WTC11 (cell line): Measurements from ENCODE around the gene CD22. TPM values are rescaled to one million over a fixed set of nuclear protein-coding genes. Genes with fewer than 3 reads are reported as not detected.

ENCODE experiments used
- ATAC-seq: fragments of 200-7000 bp; cut with Tn5 transposase; 2 replicates; pipeline ENCODE4 v1.10.0; 2021; ENCODE audit warnings: mild to moderate bottlenecking, moderate library complexity
- CTCF ChIA-PET: fragments of 300-600 bp; sonication (Branson Sonifier 250); formaldehyde crosslinking; loops from one replicate; lab custom pipeline; 2021; ENCODE audit warnings: antibody characterized with exemption; lab: Charles Lee
- POLR2A ChIA-PET: fragments of 350-600 bp; sonication (Branson Sonifier 250); formaldehyde crosslinking; loops from one replicate; lab custom pipeline; 2021; ENCODE audit warnings: antibody characterized with exemption; lab: Charles Lee
- DNase-seq: peaks from one replicate; pipeline ENCODE4 v3.0.0; 2021; ENCODE audit warnings: low spot score
- H3K27ac Mint-ChIP-seq: 2 replicates; pipeline ENCODE4 v1.8.0; 2021; ENCODE audit warnings: mixed read lengths
- H3K27me3 Mint-ChIP-seq: 2 replicates; pipeline ENCODE4 v1.8.0; 2021; ENCODE audit warnings: low read depth, mild to moderate bottlenecking, moderate library complexity, mixed read lengths
- H3K36me3 Mint-ChIP-seq: 2 replicates; pipeline ENCODE4 v1.8.0; 2021; ENCODE audit warnings: mixed read lengths
- H3K4me1 Mint-ChIP-seq: 2 replicates; pipeline ENCODE4 v1.8.0; 2022; ENCODE audit warnings: mixed read lengths
- H3K4me3 Mint-ChIP-seq: 2 replicates; pipeline ENCODE4 v1.8.0; 2021; ENCODE audit warnings: mild to moderate bottlenecking, moderate library complexity, mixed read lengths
- H3K9me3 Mint-ChIP-seq: 2 replicates; pipeline ENCODE4 v1.8.0; 2021; ENCODE audit warnings: mixed read lengths
- ATF3 ChIP-seq: sonication (generic); formaldehyde crosslinking; conservative IDR thresholded peaks from 2 replicates; pipeline ENCODE4 v1.8.1; 2022; ENCODE audit warnings: mild to moderate bottlenecking, missing genetic modification reagents
- CREB1 ChIP-seq: sonication (generic); formaldehyde crosslinking; IDR thresholded peaks from 2 replicates; pipeline ENCODE4 v1.8.0; 2023; ENCODE audit warnings: mild to moderate bottlenecking, missing genetic modification reagents
- CTCF ChIP-seq: fragments of 200-600 bp; IDR thresholded peaks from 2 replicates; pipeline ENCODE4 v1.8.0; 2022; ENCODE audit warnings: antibody characterized with exemption
- ELF4 ChIP-seq: sonication (generic); formaldehyde crosslinking; IDR thresholded peaks from 2 replicates; pipeline ENCODE4 v1.8.1; 2022; ENCODE audit warnings: low read depth, mild to moderate bottlenecking, moderate library complexity, missing genetic modification reagents
- EMX1 ChIP-seq: fragments of 250-450 bp; sonication (Bioruptor Pico); IDR thresholded peaks from 2 replicates; pipeline ENCODE4 v1.8.0; 2021; ENCODE audit warnings: mild to moderate bottlenecking
- IRF1 ChIP-seq: sonication (generic); formaldehyde crosslinking; IDR thresholded peaks from 2 replicates; pipeline ENCODE4 v1.8.0; 2023; ENCODE audit warnings: missing genetic modification reagents
- IRF2 ChIP-seq: sonication (generic); formaldehyde crosslinking; IDR thresholded peaks from 2 replicates; pipeline ENCODE4 v1.8.0; 2022; ENCODE audit warnings: low read depth, missing genetic modification reagents, borderline replicate concordance
- JUN ChIP-seq: sonication (generic); formaldehyde crosslinking; IDR thresholded peaks from 2 replicates; pipeline ENCODE4 v1.8.0; 2023; ENCODE audit warnings: mild to moderate bottlenecking, missing genetic modification reagents
- KAT7 ChIP-seq: sonication (generic); formaldehyde crosslinking; IDR thresholded peaks from 2 replicates; pipeline ENCODE4 v1.8.1; 2023; ENCODE audit warnings: missing genetic modification reagents, mild to moderate bottlenecking, borderline replicate concordance
- MLX ChIP-seq: sonication (generic); formaldehyde crosslinking; IDR thresholded peaks from 2 replicates; pipeline ENCODE4 v1.8.1; 2023; ENCODE audit warnings: mild to moderate bottlenecking, missing genetic modification reagents, moderate library complexity
- NFYB ChIP-seq: sonication (generic); formaldehyde crosslinking; conservative IDR thresholded peaks from 2 replicates; pipeline ENCODE4 v1.8.0; 2022; ENCODE audit warnings: low read depth, missing genetic modification reagents
- NR1H2 ChIP-seq: sonication (generic); formaldehyde crosslinking; IDR thresholded peaks from 2 replicates; pipeline ENCODE4 v1.9.0; 2021; ENCODE audit warnings: mild to moderate bottlenecking, moderate library complexity, missing genetic modification reagents
- OVOL2 ChIP-seq: fragments of 250-450 bp; sonication (Bioruptor Pico); IDR thresholded peaks from 2 replicates; pipeline ENCODE4 v1.9.0; 2021; ENCODE audit warnings: mild to moderate bottlenecking, borderline replicate concordance
- RELA ChIP-seq: sonication (generic); formaldehyde crosslinking; IDR thresholded peaks from 2 replicates; pipeline ENCODE4 v1.8.1; 2022; ENCODE audit warnings: missing genetic modification reagents, mild to moderate bottlenecking, borderline replicate concordance
- SMAD3 ChIP-seq: sonication (generic); formaldehyde crosslinking; IDR thresholded peaks from 2 replicates; pipeline ENCODE4 v1.8.0; 2022; ENCODE audit warnings: missing genetic modification reagents, mild to moderate bottlenecking, borderline replicate concordance
- USF1 ChIP-seq: sonication (generic); formaldehyde crosslinking; IDR thresholded peaks from 2 replicates; pipeline ENCODE4 v1.8.0; 2022; ENCODE audit warnings: mild to moderate bottlenecking, missing genetic modification reagents
- USF2 ChIP-seq: sonication (generic); formaldehyde crosslinking; IDR thresholded peaks from 2 replicates; pipeline ENCODE4 v1.8.1; 2023; ENCODE audit warnings: mild to moderate bottlenecking, missing genetic modification reagents, moderate library complexity
- ZBTB43 ChIP-seq: sonication (generic); formaldehyde crosslinking; IDR thresholded peaks from 2 replicates; pipeline ENCODE4 v1.8.1; 2023; ENCODE audit warnings: mild to moderate bottlenecking, missing genetic modification reagents
- ZMAT4 ChIP-seq: fragments of 250-450 bp; sonication (Bioruptor Pico); IDR thresholded peaks from 2 replicates; pipeline ENCODE4 v1.9.0; 2021; ENCODE audit warnings: mild to moderate bottlenecking
- ZNF423 ChIP-seq: fragments of 250-450 bp; sonication (Bioruptor Pico); IDR thresholded peaks from 2 replicates; pipeline ENCODE4 v2.1.2; 2022; ENCODE audit warnings: mild to moderate bottlenecking, moderate library complexity
- ZNF671 ChIP-seq: fragments of 250-450 bp; sonication (Bioruptor Pico); IDR thresholded peaks from 2 replicates; pipeline ENCODE4 v1.8.0; 2021; ENCODE audit warnings: mild to moderate bottlenecking
- ZSCAN18 ChIP-seq: fragments of 250-450 bp; sonication (Bioruptor Pico); IDR thresholded peaks from 2 replicates; pipeline ENCODE4 v2.1.2; 2022; ENCODE audit warnings: mild to moderate bottlenecking, moderate library complexity
- total RNA-seq: library from RNA; stranded (reverse); gene quantifications from 3 replicates; pipeline ENCODE4 v1.2.3, GENCODE V29; 2021

The CD22 gene
- total RNA-seq, 1 experiment from 2014 or later = 0.28 TPM

GRCh38 chr19:35337097-35337983, 8.4 kb downstream of the CD22 start (continued):
- TF ChIP-seq CTCF (no peak), CREB1 (CRISPR knock-in tag) (no peak), ZNF671 (CRISPR knock-in tag) (no peak), RELA (CRISPR knock-in tag) (no peak), MLX (CRISPR knock-in tag) (no peak), ZNF423 (CRISPR knock-in tag) (no peak), IRF1 (no peak), SMAD3 (CRISPR knock-in tag) (no peak), KAT7 (CRISPR knock-in tag) (no peak)

GRCh38 chr19:35337984-35338296, 9.0 kb downstream of the CD22 start:
- H3K4me1 Mint-ChIP-seq = 0 out of 2 replicates have a peak, but pooled peaks cover 3% of the 10 kb centered on the region
- H3K4me3 Mint-ChIP-seq = no peak overlapping the region
- ChIA-PET POLR2A (no interaction called here), CTCF (no interaction called here)
- TF ChIP-seq NFYB = no peak
- TF ChIP-seq ZMAT4 (CRISPR knock-in tag) = no peak
- TF ChIP-seq USF1 (CRISPR knock-in tag) = no peak
- no peak for TF ChIP-seq OVOL2 (CRISPR knock-in tag)
- TF ChIP-seq USF2 (CRISPR knock-in tag) = no peak
- no peak for TF ChIP-seq EMX1 (CRISPR knock-in tag)
- TF ChIP-seq JUN (CRISPR knock-in tag) = no peak
- TF ChIP-seq ATF3 = no peak
- no peaks in the 10 kb centered on the region; the same call in 1 of the 2 replicates for H3K27me3 Mint-ChIP-seq
- H3K27ac Mint-ChIP-seq = peak overlapping the region; percentile 41; the same call in 1 of the 2 replicates
- H3K9me3 Mint-ChIP-seq = no peaks in the 10 kb centered on the region
- no peaks in the 10 kb centered on the region for H3K36me3 Mint-ChIP-seq
- ATAC-seq = no peak
- DNase-seq = no peak

- ATAC-seq (no peak), DNase-seq (no peak)
- no peaks in the 10 kb centered on the region for H3K9me3 Mint-ChIP-seq
- no peak overlapping the region for H3K27ac Mint-ChIP-seq
- POLR2A ChIA-PET = no interaction called here
- H3K36me3 Mint-ChIP-seq = no peaks in the 10 kb centered on the region
- CTCF ChIA-PET = interaction anchor here (2.1 kb wide), 1 partner anchor 12 kb away, joined by 6 read pairs; no protein-coding TSS in a partner anchor
- no peak overlapping the region for H3K4me3 Mint-ChIP-seq
- 0 out of 2 replicates have a peak, but pooled peaks cover 3% of the 10 kb centered on the region for H3K4me1 Mint-ChIP-seq
- no peaks in the 10 kb centered on the region; the same call in 1 of the 2 replicates for H3K27me3 Mint-ChIP-seq
- TF ChIP-seq ELF4 (CRISPR knock-in tag) (no peak), ZBTB43 (CRISPR knock-in tag) (no peak), CREB1 (CRISPR knock-in tag) (no peak), IRF2 (CRISPR knock-in tag) (no peak), ZSCAN18 (CRISPR knock-in tag) (no peak), NR1H2 (no peak)
Measured at GRCh38 chr19:35340431-35340830, 11.4 kb downstream of the CD22 start.
